ENCODE measurements around the gene LRIT2.
A peak's percentile ranks its signal among the peaks of the same experiment; 100 is the strongest.

Gene LRIT2

GRCh38 chr10:84208023-84208422 is 17.3 kb downstream of the LRIT2 start:
- FAIRE-seq (no peak), DNase-seq (ENCODE audit: insufficient read length, low spot score) (no peak)

DNA sequence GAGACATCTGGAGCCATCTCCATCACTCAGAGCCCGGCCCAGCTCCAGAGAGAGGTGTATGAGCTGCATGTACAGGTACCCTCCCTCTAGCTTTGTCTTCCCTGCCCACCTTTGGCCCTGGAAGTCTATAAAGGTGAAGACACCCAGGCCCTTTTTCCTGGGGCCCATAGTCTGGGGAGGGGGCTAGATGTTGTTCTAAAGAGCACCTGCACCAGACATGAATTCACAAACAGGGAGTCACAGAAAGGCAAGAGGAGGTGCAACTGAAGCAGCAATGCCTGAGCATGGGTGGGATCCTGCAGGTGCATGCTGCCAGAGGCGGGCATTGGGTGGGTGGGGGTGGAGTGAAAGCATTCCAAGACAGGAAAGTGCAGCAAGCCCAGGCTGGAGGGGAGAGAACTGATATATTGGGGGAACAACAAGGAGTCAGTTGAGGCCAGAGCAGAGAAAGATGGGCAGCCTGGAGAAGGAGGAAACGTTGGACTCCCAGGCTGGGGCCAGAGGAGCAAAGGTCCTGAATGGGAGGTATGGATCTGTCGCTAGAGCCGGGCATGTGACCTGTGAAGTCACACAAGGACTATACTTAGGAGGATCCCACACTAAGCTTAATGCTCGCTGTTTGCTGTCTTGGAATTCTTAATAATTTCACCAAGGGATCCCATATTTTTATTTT is 19.4 kb downstream of the LRIT2 start:
- FAIRE-seq (no peak), DNase-seq (ENCODE audit: insufficient read length, low spot score) (no peak)

DNA sequence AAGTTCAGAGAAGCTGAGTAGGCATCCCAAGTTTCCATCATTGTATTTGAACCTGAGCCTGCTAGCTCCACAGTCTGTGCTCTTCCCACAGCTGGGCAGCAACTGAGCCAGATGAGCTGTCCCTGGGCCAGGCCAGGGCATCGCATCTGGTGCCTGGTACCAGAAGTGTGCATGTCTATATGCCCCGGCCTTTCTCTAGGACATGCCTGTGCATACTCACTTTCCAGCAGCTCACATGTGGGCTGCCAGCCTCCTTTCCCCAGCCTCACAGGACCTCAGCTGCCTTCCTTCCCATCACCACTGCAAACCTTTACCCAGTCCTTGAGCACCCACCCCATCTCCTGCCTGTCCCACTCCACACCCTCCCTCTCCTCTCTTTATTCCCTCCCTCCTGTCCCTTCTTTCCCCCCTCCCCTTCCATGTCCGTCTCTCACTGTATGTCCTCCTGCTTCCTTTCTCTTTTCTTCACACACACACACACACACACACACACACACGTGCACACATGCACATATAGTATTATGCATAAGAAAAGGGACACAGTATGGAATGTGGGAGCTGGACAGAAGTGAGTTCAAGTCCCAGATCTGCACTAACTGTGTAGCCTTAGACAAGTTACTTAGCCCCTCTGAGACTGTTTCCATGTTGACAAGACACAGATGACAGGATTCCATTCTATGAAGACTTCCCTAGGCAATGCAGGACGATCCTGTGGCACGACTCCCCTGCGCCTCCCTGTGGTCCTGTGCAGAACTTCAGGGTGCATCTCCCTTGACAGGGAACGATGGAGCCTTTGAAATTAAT is 20.1 kb downstream of the LRIT2 start:
- peak; percentile 84 for FAIRE-seq

DNA sequence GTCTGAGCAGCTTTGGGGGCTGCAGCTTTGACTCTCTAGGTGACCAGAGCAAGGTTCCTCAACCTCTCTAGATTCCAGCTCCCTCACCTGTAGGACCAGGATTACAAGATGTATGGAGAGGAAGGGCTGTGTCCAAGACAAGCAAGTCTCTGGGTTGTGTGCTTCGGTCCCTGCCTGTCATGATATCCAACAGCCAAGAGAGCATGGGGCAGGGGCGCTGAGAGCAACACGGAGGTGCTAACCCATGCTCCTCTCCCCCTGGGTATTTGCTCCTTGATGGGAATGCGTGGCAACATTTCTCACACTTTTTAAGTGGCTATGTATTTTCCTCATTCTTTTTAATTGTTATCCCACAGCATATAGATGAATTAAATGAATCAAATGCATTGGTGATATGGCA is 20.7 kb downstream of the LRIT2 start:
- FAIRE-seq (no peak), DNase-seq (ENCODE audit: insufficient read length, low spot score) (no peak)

More for the DNA sequence above, 20.1 kb downstream of the LRIT2 start:
- peak; percentile 61 for DNase-seq (ENCODE audit: insufficient read length, low spot score)

DNA sequence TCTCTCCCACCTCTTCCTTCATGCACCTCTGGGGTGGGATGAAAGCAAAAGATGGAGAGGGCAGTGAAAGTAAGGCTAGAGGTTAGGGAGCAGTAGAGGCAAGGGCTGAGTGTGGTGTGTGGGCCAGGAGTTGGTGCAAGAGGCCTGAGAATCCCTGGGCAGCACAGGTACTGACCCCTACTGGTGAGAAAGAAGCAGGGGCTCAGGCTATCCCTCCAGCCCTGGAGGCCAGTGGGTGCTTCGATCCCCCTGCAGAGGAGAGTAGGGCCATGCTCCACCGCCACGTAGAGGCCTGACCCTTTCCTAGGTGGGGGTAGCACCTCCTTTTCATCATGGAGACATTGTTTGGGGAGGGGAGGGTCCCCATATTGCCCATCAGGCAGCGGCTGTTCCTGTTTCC is 21.2 kb downstream of the LRIT2 start:
- peak; percentile 47 for FAIRE-seq
- DNase-seq (ENCODE audit: insufficient read length, low spot score): peak; percentile 68

GRCh38 chr10:84202349-84202748 is 23.0 kb downstream of the LRIT2 start:
- FAIRE-seq (no peak), DNase-seq (ENCODE audit: insufficient read length, low spot score) (no peak)

GRCh38 chr10:84201682-84202081 is 23.7 kb downstream of the LRIT2 start:
- DNase-seq (ENCODE audit: insufficient read length, low spot score): no peak
- no peak for FAIRE-seq

DNA sequence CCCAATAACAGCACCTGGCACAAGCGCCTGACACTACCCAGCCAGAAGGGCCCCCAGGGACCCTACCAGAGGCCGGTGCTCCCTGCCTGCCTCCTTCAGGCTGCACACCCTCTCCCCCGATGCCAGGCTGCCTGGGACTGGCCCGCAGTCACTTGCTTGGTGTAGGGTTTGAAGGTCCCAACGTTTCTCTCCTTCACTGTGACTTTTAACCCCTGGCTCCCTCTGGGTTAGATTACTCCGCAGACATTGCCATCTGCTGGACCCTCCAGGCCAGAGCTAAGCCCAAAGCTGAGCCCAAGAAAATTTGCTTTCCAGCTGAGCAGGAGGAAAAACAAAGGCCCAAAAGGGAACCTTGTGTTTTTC is 24.1 kb downstream of the LRIT2 start:
- FAIRE-seq: no peak
- DNase-seq (ENCODE audit: insufficient read length, low spot score): no peak

DNA sequence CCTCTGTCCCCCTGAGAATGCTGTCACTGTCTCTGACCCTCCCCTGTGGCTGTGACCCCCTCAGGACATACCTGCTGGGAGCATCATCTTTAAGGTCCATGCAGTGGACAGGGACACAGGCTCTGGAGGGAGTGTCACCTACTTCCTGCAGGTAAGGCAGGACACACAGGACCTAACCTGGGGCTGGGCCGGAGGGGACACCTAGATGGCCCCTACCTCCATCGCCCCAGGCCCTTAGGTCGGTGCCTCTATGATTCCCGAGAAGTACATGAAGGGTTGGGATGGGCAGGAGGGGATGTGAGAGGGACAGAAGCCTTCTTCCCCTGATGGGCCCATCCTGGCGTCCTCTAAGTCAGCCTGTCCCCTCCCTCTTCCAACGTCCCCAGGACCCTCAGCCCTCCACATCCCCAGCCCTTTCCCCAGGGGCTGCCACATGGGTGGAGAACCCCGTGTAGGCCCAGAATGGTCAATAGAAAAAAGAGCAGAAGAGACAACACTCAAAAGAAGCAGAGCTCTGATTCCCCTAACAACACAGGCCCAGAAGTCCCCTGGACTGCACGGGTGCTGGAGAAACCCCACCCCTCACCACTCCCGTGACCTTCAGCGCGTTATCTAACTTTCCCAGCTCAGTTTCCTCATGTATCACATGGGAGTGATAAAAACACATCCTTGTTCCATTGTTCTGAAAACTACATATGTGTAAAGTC is 24.7 kb downstream of the LRIT2 start:
- no peak for DNase-seq (ENCODE audit: insufficient read length, low spot score)
- FAIRE-seq: no peak

DNA sequence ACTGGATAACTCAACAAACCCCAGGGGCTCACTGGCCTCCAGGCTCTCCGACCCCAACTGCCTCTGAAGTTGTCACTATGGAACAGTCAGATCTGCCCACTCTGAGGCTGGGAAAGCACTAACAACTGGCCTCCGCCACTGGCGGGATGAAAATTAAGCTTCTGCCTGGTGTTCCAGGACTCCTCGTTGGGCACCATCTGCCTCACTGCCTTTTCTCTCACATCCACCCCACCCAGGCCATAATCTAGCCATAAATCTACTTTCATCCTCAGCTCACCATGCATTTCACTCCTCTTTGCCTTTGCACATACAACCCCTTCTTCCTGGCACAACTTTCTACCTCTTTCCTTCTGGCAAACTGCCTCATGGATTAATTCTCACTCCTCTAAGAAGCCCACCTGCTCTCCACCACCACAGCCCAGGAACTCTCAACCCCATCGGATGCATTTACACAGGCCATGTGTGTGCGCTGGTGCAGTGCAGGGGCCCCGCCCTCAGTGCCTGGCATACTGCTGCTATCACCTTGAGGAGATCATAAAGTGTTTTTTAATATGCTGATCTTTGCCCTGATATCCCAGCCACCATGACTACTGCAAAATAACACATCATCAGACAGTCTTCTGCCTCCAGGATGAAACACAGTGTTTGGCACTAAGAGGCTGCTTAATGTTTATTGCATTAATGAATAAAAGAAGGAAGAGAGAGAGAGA is 27.0 kb downstream of the LRIT2 start:
- no peak for DNase-seq (ENCODE audit: insufficient read length, low spot score)
- FAIRE-seq: no peak

DNA sequence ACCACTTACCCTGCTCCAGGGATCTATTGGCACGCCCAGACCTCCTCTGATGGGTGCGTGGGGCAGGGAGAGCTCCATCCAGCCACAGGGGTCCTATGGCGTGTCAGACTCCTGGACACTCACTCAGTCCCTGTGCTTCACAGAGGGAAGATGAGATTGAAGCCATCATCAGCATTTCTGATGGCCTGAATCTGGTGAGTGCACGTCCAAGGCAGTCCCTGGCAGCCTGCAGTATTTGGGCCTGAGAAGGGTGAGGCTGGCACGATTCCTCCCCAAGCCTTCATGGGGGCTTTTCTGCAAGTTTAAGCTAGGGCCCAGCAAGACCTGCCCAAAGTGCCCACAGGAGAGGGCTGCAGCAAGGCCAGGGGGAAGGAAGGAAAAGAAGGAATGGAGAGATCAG is 27.7 kb downstream of the LRIT2 start:
- DNase-seq (ENCODE audit: insufficient read length, low spot score) (no peak), FAIRE-seq (no peak)

DNA sequence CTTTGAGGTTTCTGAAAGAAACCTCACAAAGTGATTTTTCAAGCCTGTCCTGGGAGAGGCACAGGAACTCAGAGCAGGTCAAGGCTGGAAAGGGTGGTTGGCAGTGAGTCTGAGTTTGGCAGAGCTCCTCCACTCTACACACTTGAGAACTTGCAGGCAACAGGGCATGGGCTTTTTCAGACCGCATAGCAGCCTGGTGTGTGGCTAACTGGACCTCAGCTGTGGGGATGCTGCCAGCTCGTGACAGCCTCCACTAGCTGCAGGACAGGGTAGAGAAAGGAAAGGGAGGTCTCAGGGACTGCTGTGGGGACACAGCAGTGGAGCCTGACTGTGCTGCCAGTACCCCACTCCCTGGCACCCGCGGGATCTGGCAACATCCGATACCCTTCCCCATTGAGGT is 28.4 kb downstream of the LRIT2 start:
- FAIRE-seq (no peak), DNase-seq (ENCODE audit: insufficient read length, low spot score) (no peak)

GRCh38 chr10:84196083-84196482 is 29.3 kb downstream of the LRIT2 start:
- no peak for DNase-seq (ENCODE audit: insufficient read length, low spot score)

DNA sequence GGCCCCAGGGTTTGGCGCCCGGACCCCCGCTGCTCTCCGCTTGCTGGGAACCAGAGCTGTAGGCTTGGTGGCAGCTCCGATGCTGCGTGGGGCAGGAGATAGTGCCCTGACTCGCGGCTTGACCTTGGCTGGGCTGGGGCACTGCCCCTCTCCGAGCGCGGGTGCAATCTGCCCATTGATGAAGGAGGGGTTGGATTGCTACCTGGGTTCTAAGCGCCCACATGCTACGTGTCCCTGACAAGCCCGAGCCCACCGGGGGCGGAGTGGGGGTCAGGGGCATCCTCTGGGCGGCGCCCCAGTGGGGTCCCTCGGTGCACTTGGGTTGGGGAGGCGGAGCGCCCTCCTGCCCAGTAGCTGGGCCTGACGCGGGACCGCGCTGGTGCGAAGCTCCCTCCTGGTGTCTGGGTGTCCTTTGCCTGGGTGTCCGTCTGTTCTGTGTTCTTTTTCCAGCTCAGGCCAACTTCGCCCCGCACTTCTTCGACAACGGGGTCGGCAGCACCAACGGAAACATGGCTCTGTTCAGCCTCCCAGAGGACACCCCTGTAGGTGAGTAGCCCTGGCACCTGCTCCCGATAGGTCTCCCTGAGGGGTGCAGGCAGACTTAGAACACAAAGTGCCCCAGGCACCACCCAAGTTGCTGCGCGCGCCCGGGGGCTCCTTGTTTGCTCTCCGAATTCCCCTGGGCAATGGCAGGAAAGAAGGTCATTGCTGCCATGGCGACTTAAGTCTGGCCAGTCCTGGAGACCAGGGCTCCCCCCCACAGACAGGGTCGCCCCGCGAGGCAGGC is 30.1 kb downstream of the LRIT2 start:
- DNase-seq (ENCODE audit: insufficient read length, low spot score): no peak
- FAIRE-seq: no peak

More at GRCh38 chr10:84196083-84196482, 29.3 kb downstream of the LRIT2 start:
- FAIRE-seq: no peak

- DNase-seq (ENCODE audit: insufficient read length, low spot score): peak; percentile 54
- no peak for FAIRE-seq
These were observed 30.8 kb downstream of the LRIT2 start, which contains the start of gene CDHR1 for GRCh38 chr10:84194424-84195043. CDHR1 (plus strand) TSS chr10:84194537; CDS start chr10:84194761, 224 bp downstream.

DNA sequence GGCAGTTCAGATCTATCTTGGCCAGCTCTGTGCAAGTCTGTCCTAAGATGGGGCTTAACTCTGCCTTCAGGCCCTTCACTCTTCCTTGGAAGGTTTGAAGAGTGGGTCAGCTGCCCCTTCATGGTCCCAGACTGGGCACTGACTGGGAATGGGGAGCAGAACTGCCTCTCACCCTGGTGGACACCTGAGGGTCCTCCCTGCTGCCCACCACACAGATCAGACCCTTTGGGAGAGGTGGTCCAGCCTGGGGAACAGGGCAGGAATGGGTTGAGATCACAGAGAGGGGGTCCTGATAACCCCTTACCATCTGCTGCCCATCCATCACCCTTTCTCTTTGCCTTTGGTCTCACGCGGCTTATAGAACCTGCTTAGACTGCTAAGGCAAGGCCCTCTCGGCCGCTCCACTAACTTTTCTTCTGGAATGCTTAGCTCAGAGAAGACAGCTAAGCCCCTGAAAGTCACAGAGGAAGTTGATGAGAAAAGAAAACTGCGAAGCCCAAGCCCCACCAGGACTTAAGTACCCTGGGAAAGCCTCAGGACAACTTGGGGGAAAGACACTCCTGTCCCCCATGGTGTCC is 31.4 kb downstream of the LRIT2 start:
- FAIRE-seq (no peak), DNase-seq (ENCODE audit: insufficient read length, low spot score) (no peak)

- DNase-seq (ENCODE audit: insufficient read length, low spot score) (no peak), FAIRE-seq (no peak)
These were observed 32.0 kb downstream of the LRIT2 start for GRCh38 chr10:84193327-84193726.

DNA sequence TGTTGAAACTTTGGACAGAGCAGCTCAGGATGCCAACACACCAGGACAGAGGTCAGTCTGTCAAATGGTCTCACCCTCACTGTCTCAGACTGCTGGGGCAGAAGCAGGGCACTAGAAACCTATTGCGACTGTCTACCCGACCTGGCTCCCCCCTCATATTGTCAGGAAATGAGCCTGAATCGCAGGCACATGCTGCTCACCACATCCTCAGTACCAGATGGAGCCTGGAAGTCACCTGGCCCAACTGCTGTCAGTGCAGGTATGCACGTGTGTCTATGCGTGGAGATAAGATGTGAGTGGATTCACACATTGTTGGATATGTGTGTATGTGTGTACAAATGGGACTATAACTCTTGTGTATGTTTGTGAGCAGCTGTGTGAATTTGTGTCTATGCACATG is 34.2 kb downstream of the LRIT2 start:
- FAIRE-seq: no peak
- DNase-seq (ENCODE audit: insufficient read length, low spot score): no peak

- no peak for DNase-seq (ENCODE audit: insufficient read length, low spot score)
- FAIRE-seq: no peak
These were observed 34.7 kb downstream of the LRIT2 start for GRCh38 chr10:84190621-84191020.

Data from GM19239 (cell line).